Heart left ventricle (tissue), 16 donors: Measurements from ENCODE around the gene ABCC3. TPM values are rescaled to one million over a fixed set of nuclear protein-coding genes. Genes with fewer than 3 reads are reported as not detected.

Experiments used
- ATAC-seq, 4 donors: fragments of 200-7000 bp; cut with Tn5 transposase; one replicate each; pipeline ENCODE4 v1.9.1; 2020 to 2022; ENCODE audit warnings: moderate library complexity in 4 of 4, mild to moderate bottlenecking in 3 of 4, moderate number of reproducible peaks in 1 of 4
- DNase-seq, 5 donors: peaks; one replicate each; pipeline ENCODE4 v3.0.0-alpha.2; 2020
- H3K27ac ChIP-seq, 12 donors: fragments of 200-600 bp; sonication (generic) in 4 of 12; one replicate each; pipeline versions ENCODE4 v1.5.0 to v1.8.0; 2016 to 2022; ENCODE audit warnings: mild to moderate bottlenecking in 2 of 12
- H3K27me3 ChIP-seq, 9 donors: fragments of 200-600 bp; sonication (generic) in 2 of 9; one replicate each; pipeline versions ENCODE4 v1.5.1 to v1.8.0; 2016 to 2022; ENCODE audit warnings: mild to moderate bottlenecking in 3 of 9
- H3K36me3 ChIP-seq, 9 donors: fragments of 200-600 bp; sonication (generic) in 2 of 9; one replicate each; pipeline versions ENCODE4 v1.5.0 to v1.8.0; 2018 to 2022; ENCODE audit warnings: mild to moderate bottlenecking in 2 of 9
- H3K4me1 ChIP-seq, 12 donors: fragments of 200-600 bp; sonication (generic) in 4 of 12; one replicate each; pipeline versions ENCODE4 v1.5.0 to v1.8.0; 2016 to 2022; ENCODE audit warnings: mild to moderate bottlenecking in 3 of 12
- H3K4me3 ChIP-seq, 12 donors: fragments of 200-600 bp; sonication (generic) in 4 of 12; one replicate each; pipeline versions ENCODE4 v1.5.0 to v1.8.0; 2017 to 2022; ENCODE audit warnings: mild to moderate bottlenecking in 9 of 12, moderate library complexity in 4 of 12
- H3K9me3 ChIP-seq, 12 donors: fragments of 200-600 bp; sonication (generic) in 4 of 12; one replicate each; pipeline versions ENCODE4 v1.5.0 to v1.8.0; 2016 to 2022; ENCODE audit warnings: mild to moderate bottlenecking in 1 of 12
- POLR2A ChIP-seq, 2 donors: fragments of 450-650 bp; IDR thresholded peaks; one replicate each; pipeline ENCODE4 v1.6.1; 2017; ENCODE audit warnings: antibody characterized with exemption in 2 of 2, mild to moderate bottlenecking in 2 of 2, moderate library complexity in 2 of 2
- WGBS, 4 donors: extraction: QIAGEN DNeasy Blood & Tissue Kit in 2 of 4; methylation state at CpG; one replicate each; pipeline versions ENCODE4 v1.1.5 to v1.1.7; 2013 to 2018; 5-methylcytosine and 5-hydroxymethylcytosine counted together
- intact Hi-C, 10 donors: fragments of 100-400 bp; cut with DNase I; formaldehyde crosslinking; loops; one replicate each; pipeline versions ENCODE4 v1.11.1 to v1.14.2; 2022
- polyA plus RNA-seq, 2 donors: library from polyadenylated mRNA; stranded (reverse); fragments of 200-250 nt; gene quantifications; one replicate each; pipeline ENCODE4 v1.2.3, GENCODE V29; 2013
- total RNA-seq, 9 donors: library from RNA; depleted of rRNA in 2 of 9; stranded (reverse); fragments of >200 nt in 2 of 9; fragmentation: NEBNext Ultra II Directional in 3 of 9; extraction: Animal tissue kit (Norgen Biotek cat#: 25700) in 3 of 9; gene quantifications; one replicate each; pipeline versions ENCODE4 v1.1.0 to v1.2.4, GENCODE V29; 2016 to 2023
- TF ChIP-seq, protein P1 (sequence below), 12 donors: fragments of 200-600 bp; sonication (generic) in 4 of 12; IDR thresholded peaks; one replicate each; pipeline versions ENCODE4 v1.5.0 to v1.8.0; 2018 to 2022; ENCODE audit warnings: antibody characterized with exemption in 12 of 12, mild to moderate bottlenecking in 5 of 12
- donor health status: ischemic (EF 13 %, LVEDD 7.1; RV severe dilation, severe dysfunction).
- donor health status: healthy with polysubstance abuse.
- donor health status: DM: no; HTN: yes; CAD: no.
- donor health status: DM: no; HTN: no; CAD: no.
- donor health status: ischemic (EF 25% LVEDD 6.9; RV normal size, moderate dysfunction).
- donor health status: ischemic (EF 25% LVEDD 5.7; RV mildly dilated, moderate dysfunction).
- donor health status: healthy.
- donor health status: DM: yes; HTN: yes; CAD: no.
- donor health status: ischemic (EF 35%, LVEDD 5.7; RV mildly dilated, moderate dysfunction).
- donor health status: nonischemic (EF 11% LVEDD 7.7; RV severe dilation, severe dysfunction).
- donor health status: DM: yes; HTN: yes; CAD: no.
- donor health status: PGD.
- donor health status: ischemic (EF 29% LVEDD 5.4; RV normal size, mild dysfunction).
- donor health status: nonischemic (EF 23%, LVEDD 6.1; RV moderate dilation, normal function).

ABCC3 gene
- total and polyA plus RNA-seq, 11 donors, result 0.20 to 21.6 (median 1.3) TPM; not detected in 1

- Histone ChIP-seq H3K4me1 (no peaks in the 10 kb centered on the region), H3K27me3 (peaks cover 0 to 4% (median 0%) of the 10 kb centered on the region in 9 donors), H3K36me3 (no peaks in the 10 kb centered on the region), H3K9me3 (peaks cover 0 to 10% (median 0%) of the 10 kb centered on the region in 12 donors), H3K4me3 (no peak overlapping the region), H3K27ac (no peak overlapping the region)
- intact Hi-C loops, result no loop called here
- TF ChIP-seq, protein P1, sequence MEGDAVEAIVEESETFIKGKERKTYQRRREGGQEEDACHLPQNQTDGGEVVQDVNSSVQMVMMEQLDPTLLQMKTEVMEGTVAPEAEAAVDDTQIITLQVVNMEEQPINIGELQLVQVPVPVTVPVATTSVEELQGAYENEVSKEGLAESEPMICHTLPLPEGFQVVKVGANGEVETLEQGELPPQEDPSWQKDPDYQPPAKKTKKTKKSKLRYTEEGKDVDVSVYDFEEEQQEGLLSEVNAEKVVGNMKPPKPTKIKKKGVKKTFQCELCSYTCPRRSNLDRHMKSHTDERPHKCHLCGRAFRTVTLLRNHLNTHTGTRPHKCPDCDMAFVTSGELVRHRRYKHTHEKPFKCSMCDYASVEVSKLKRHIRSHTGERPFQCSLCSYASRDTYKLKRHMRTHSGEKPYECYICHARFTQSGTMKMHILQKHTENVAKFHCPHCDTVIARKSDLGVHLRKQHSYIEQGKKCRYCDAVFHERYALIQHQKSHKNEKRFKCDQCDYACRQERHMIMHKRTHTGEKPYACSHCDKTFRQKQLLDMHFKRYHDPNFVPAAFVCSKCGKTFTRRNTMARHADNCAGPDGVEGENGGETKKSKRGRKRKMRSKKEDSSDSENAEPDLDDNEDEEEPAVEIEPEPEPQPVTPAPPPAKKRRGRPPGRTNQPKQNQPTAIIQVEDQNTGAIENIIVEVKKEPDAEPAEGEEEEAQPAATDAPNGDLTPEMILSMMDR (IDR thresholded peaks at IDR 0.05), result no peak
- TF ChIP-seq POLR2A (IDR thresholded peaks at IDR 0.05), result no peak
- no peak for DNase-seq
- 72 to 82% (median 79%) methylated on average over 7 of the region's 7 CpGs for WGBS, 4 donors
- no peak for ATAC-seq
Measured at GRCh38 chr17:50649042-50649908, 14.6 kb downstream of the ABCC3 start.

GRCh38 chr17:50651661-50652060, 17.0 kb downstream of the ABCC3 start:
- 92 to 98% (median 96%) methylated on average over 2 of the region's 2 CpGs for WGBS, 4 donors
- H3K36me3 ChIP-seq, result no peaks in the 10 kb centered on the region
- no peak overlapping the region for H3K27ac ChIP-seq
- intact Hi-C loops, result no loop called here
- peaks cover 0 to 4% (median 0%) of the 10 kb centered on the region in 9 donors for H3K27me3 ChIP-seq
- H3K4me3 ChIP-seq, result no peak overlapping the region
- no peak for DNase-seq
- TF ChIP-seq, protein P1 (IDR thresholded peaks at IDR 0.05), result no peak
- TF ChIP-seq POLR2A (IDR thresholded peaks at IDR 0.05), result no peak
- no peaks in the 10 kb centered on the region for H3K4me1 ChIP-seq
- ATAC-seq, result no peak
- H3K9me3 ChIP-seq, result peaks cover 0 to 10% (median 0%) of the 10 kb centered on the region in 12 donors

DNA sequence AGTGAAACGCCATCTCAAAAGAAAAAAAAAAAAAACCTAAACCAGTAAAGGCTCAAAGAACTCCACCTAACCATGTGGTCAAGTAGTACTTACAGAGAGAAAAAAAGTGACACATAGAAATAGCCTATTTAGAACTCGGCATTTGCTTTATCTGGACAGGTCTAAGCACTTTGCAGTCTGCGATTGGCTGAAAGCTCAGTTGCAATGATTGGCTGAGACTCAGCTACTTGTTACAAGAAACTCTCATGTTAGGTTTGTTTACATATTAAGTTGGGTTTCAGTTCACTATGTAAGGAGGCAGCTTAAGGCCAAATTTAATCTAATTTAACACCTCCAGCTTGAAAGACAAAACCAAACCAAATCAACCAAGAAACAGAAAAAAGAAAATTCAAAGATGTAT, 19.1 kb downstream of the ABCC3 start:
- Histone ChIP-seq H3K4me3 (no peak overlapping the region), H3K27ac (no peak overlapping the region), H3K4me1 (peaks cover 0 to 4% (median 0%) of the 10 kb centered on the region in 12 donors), H3K36me3 (no peaks in the 10 kb centered on the region), H3K27me3 (peaks cover 0 to 4% (median 0%) of the 10 kb centered on the region in 9 donors), H3K9me3 (peaks cover 0 to 10% (median 0%) of the 10 kb centered on the region in 12 donors)
- 82 to 89% (median 84%) methylated on average over 3 of the region's 3 CpGs for WGBS, 4 donors
- TF ChIP-seq POLR2A (IDR thresholded peaks at IDR 0.05), result no peak
- TF ChIP-seq, protein P1 (IDR thresholded peaks at IDR 0.05), result no peak
- intact Hi-C loops, result no loop called here
- no peak for DNase-seq
- no peak for ATAC-seq

- ATAC-seq (no peak), DNase-seq (no peak)
- intact Hi-C loops, result no loop called here
- H3K36me3 ChIP-seq, result no peaks in the 10 kb centered on the region
- no peak overlapping the region for H3K4me3 ChIP-seq
- 81 to 96% (median 94%) methylated on average over 4 to 5 of the region's 5 CpGs for WGBS, 4 donors
- peaks cover 0 to 30% (median 20%) of the 10 kb centered on the region in 12 donors for H3K4me1 ChIP-seq
- H3K27me3 ChIP-seq, result no peaks in the 10 kb centered on the region
- no peak overlapping the region for H3K27ac ChIP-seq
- peaks cover 0 to 10% (median 0%) of the 10 kb centered on the region in 12 donors for H3K9me3 ChIP-seq
- no peak for TF ChIP-seq POLR2A (IDR thresholded peaks at IDR 0.05)
- TF ChIP-seq, protein P1 (IDR thresholded peaks at IDR 0.05), result no peak
Measured at GRCh38 chr17:50656509-50656908, 21.8 kb downstream of the ABCC3 start.
